GM18873 (cell line): ENCODE results near the gene DCAF17.

Experiments
- ATAC-seq: cut with Tn5 transposase; IDR thresholded peaks from one replicate; pipeline ENCODE4 v1.9.1; 2021; ENCODE audit warnings: mild to moderate bottlenecking, moderate library complexity, moderate number of reproducible peaks; ENCODE audit not compliant: unreplicated experiment, low FRiP score

The DCAF17 gene

GRCh38 chr2:171533331-171533730, 99.3 kb downstream of the DCAF17 start:
- no peak for ATAC-seq
